T-helper 22 cell (primary cell): ENCODE measurements around the gene MSANTD1.

ENCODE experiments used
- DNase-seq: peaks from one replicate; pipeline ENCODE4 v3.0.0-alpha.2; 2020; ENCODE audit warnings: low read depth

MSANTD1 gene

GRCh38 chr4:3248811-3249661, at the start of gene MSANTD1:
Gene MSANTD1 (plus strand): TSS chr4:3249159. CDS start chr4:3249223, 64 bp downstream.
- DNase-seq, result no peak

- no peak for DNase-seq
These were observed 49.1 kb upstream of the MSANTD1 start for GRCh38 chr4:3199653-3200422.

- no peak for DNase-seq
These were observed 48.4 kb upstream of the MSANTD1 start for GRCh38 chr4:3200423-3201090.

- peak; percentile 65 for DNase-seq
These were observed 46.9 kb upstream of the MSANTD1 start for GRCh38 chr4:3201718-3202702.

- DNase-seq, result no peak
These were observed 45.8 kb upstream of the MSANTD1 start for GRCh38 chr4:3202836-3203820.

- DNase-seq, result no peak
These were observed 45.0 kb upstream of the MSANTD1 start for GRCh38 chr4:3203971-3204431.

- DNase-seq, result no peak
These were observed 43.0 kb upstream of the MSANTD1 start for GRCh38 chr4:3205995-3206394.

- DNase-seq, result no peak
These were observed 42.4 kb upstream of the MSANTD1 start for GRCh38 chr4:3206439-3207100.

GRCh38 chr4:3207531-3208037, 41.4 kb upstream of the MSANTD1 start:
- no peak for DNase-seq

- no peak for DNase-seq
These were observed 40.1 kb upstream of the MSANTD1 start for GRCh38 chr4:3208826-3209225.

- no peak for DNase-seq
These were observed 39.2 kb upstream of the MSANTD1 start for GRCh38 chr4:3209551-3210325.

- no peak for DNase-seq
These were observed 38.5 kb upstream of the MSANTD1 start for GRCh38 chr4:3210467-3210866.

GRCh38 chr4:3211866-3212265, 37.1 kb upstream of the MSANTD1 start:
- DNase-seq, result no peak

- DNase-seq, result no peak
These were observed 36.4 kb upstream of the MSANTD1 start for GRCh38 chr4:3212391-3213105.

GRCh38 chr4:3213106-3213425, 35.9 kb upstream of the MSANTD1 start:
- no peak for DNase-seq

- no peak for DNase-seq
These were observed 35.2 kb upstream of the MSANTD1 start for GRCh38 chr4:3213661-3214250.

GRCh38 chr4:3215256-3215655, 33.7 kb upstream of the MSANTD1 start:
- DNase-seq, result no peak

GRCh38 chr4:3215733-3216132, 33.2 kb upstream of the MSANTD1 start:
- no peak for DNase-seq
